Spinal cord (tissue), 10 donors: ENCODE results near the gene RAD51B. TPM values are rescaled to one million over a fixed set of nuclear protein-coding genes. Genes with fewer than 3 reads are reported as not detected.
A peak's percentile ranks its signal among the peaks of the same experiment; 100 is the strongest.

Source experiments
- DNase-seq, 6 donors: peaks; one replicate each; pipeline versions ENCODE4 v3.0.0 to v3.0.0-alpha.2; 2013 to 2015; ENCODE audit warnings: low spot score in 6 of 6, low read depth in 4 of 6
- H3K27ac ChIP-seq: one replicate; pipeline ENCODE4 v1.5.1; 2013; ENCODE audit warnings: low read depth, low read length, control low read depth
- H3K27me3 ChIP-seq: one replicate; pipeline ENCODE4 v1.6.1; 2013; ENCODE audit warnings: low read length; ENCODE audit not compliant: control insufficient read depth, insufficient read depth
- H3K36me3 ChIP-seq: one replicate; pipeline ENCODE4 v1.6.1; 2013; ENCODE audit warnings: low read length; ENCODE audit not compliant: control insufficient read depth, insufficient read depth
- H3K4me1 ChIP-seq: one replicate; pipeline ENCODE4 v1.6.1; 2013; ENCODE audit warnings: low read length; ENCODE audit not compliant: control insufficient read depth, insufficient read depth
- H3K4me3 ChIP-seq: one replicate; pipeline ENCODE4 v1.5.1; 2013; ENCODE audit warnings: low read depth, low read length, control low read depth
- H3K9me3 ChIP-seq: one replicate; pipeline ENCODE4 v1.6.1; 2013; ENCODE audit warnings: low read length; ENCODE audit not compliant: control insufficient read depth, insufficient read depth
- WGBS: methylation state at CpG from one replicate; pipeline ENCODE4 v1.1.5; 2013; ENCODE audit warnings: missing lambda C conversion rate; ENCODE audit not compliant: insufficient coverage; 5-methylcytosine and 5-hydroxymethylcytosine counted together
- polyA plus RNA-seq, 2 donors: library from polyadenylated mRNA; unstranded; fragments of 120-200 nt; gene quantifications; one replicate each; pipeline ENCODE4 v1.2.1, GENCODE V29; 2013; ENCODE audit not compliant: insufficient read length in 2 of 2
- total RNA-seq, 2 donors: library from RNA; depleted of rRNA in 1 of 2; stranded (reverse); fragments of 120-200 nt in 1 of 2; fragments of >200 nt in 1 of 2; gene quantifications; one replicate each; pipeline versions ENCODE4 v1.2.3 to v1.2.4, GENCODE V29; 2013 to 2014
- donor health status: healthy.

Gene RAD51B
- total and polyA plus RNA-seq, 4 donors: 5.7 to 28.9 (median 14.4) TPM

DNA sequence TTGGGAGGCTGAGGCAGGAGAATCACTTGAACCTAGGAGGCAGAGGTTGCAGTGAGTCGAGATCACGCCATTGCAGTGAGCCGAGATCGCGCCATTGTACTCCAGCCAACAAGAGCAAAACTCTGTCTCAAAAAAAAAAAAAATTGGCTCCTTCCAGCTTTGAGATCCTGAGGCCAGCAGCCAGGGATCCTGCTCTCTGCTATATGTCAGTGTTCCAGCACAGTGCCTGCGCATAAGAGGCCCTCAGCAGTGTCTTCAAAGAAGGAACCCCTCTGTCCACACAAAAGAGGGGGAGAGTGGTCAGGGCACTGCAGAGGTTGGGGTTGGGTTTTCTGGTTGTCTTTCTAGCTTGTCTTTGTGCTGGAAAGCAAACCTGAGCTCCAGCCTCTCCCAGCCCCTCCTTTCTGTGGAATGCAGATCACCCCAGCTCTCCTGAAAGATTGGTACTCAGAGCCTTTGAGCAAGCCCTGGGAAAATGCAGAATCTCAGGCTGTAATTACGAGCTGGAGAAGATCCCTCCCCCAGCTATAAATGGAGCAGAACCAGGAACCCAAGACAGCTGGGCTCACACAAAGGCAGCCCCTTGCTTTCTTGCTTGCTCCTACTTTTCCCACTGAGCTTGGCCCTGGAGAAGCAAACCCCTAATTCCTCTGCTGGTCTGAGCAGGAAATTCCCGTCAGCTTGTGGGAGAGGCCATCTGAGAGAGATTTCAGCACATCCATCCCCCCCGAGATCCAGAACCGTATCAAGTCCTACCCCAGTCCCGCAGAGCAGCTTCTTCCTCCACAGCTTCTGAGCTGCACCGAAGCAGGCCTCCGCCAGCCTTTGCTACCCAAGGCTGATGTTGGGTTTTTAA, 767.5 kb downstream of the RAD51B start:
- H3K9me3 ChIP-seq: no peaks in the 10 kb centered on the region
- peaks cover 62% of the 10 kb centered on the region for H3K4me1 ChIP-seq
- no peak overlapping the region for H3K4me3 ChIP-seq
- H3K27me3 ChIP-seq: no peaks in the 10 kb centered on the region
- peak in 1 of 6 donors; percentile 25 for DNase-seq
- peaks cover 2% of the 10 kb centered on the region for H3K36me3 ChIP-seq
- H3K27ac ChIP-seq: peak overlapping the region; percentile 76
- WGBS: 80% methylated on average over 10 of the region's 13 CpGs

GRCh38 chr14:68587931-68588330, 768.4 kb downstream of the RAD51B start:
- no peaks in the 10 kb centered on the region for H3K27me3 ChIP-seq
- H3K4me1 ChIP-seq: peaks cover 65% of the 10 kb centered on the region
- no peak overlapping the region for H3K4me3 ChIP-seq
- H3K27ac ChIP-seq: no peak overlapping the region
- DNase-seq: peak in 1 of 6 donors; percentile 37
- WGBS: 79% methylated on average over 5 of the region's 6 CpGs
- no peaks in the 10 kb centered on the region for H3K9me3 ChIP-seq
- peaks cover 2% of the 10 kb centered on the region for H3K36me3 ChIP-seq

DNA sequence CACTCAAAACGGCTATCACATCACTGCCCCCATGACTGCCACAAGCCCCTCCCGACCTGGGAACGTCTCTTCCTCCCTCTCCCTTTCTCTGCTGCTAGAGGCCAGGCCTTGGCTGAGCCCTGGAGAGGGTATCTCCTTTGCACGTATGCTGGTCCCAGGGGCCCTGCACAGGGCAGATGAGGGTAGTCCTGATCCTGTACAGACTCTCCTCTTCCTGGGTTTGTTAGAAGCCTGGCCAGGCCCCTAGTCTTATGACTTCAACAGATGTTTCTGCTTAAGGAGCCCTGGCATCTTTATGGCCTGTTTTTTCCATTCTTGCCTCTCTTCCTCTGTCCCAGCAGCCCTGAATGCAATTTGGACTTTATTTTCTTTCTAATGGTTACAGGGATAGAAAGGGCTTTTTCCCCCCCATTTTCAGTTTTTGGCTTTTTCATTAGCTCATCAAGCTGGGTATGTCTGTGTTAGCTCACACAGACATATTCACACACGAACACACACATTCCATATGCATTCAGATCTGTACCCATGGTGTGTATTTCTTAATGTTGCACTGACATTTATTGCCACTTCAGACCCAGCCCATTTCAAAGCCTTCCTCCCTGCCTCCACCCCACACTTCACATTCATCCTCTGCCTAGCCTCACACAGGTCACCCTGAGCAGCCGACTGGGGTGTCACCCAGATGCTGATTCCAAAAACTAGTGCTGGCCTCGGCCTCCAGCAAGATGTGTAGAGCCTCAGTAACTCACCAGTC, 770.0 kb downstream of the RAD51B start:
- H3K27me3 ChIP-seq: no peaks in the 10 kb centered on the region
- no peaks in the 10 kb centered on the region for H3K9me3 ChIP-seq
- DNase-seq: peak in 1 of 6 donors; percentile 28
- 44% methylated on average over 7 of the region's 7 CpGs for WGBS
- no peak overlapping the region for H3K4me3 ChIP-seq
- no peaks in the 10 kb centered on the region for H3K36me3 ChIP-seq
- H3K4me1 ChIP-seq: peaks cover 69% of the 10 kb centered on the region
- peak overlapping the region; percentile 75 for H3K27ac ChIP-seq

- Histone ChIP-seq H3K4me1 (peaks cover 64% of the 10 kb centered on the region), H3K27ac (peak overlapping the region; percentile 75), H3K36me3 (no peaks in the 10 kb centered on the region), H3K27me3 (no peaks in the 10 kb centered on the region), H3K9me3 (no peaks in the 10 kb centered on the region), H3K4me3 (no peak overlapping the region)
- DNase-seq: no peak
- 82% methylated on average over 3 of the region's 3 CpGs for WGBS
Measured at GRCh38 chr14:68590201-68590522, 770.6 kb downstream of the RAD51B start.

DNA sequence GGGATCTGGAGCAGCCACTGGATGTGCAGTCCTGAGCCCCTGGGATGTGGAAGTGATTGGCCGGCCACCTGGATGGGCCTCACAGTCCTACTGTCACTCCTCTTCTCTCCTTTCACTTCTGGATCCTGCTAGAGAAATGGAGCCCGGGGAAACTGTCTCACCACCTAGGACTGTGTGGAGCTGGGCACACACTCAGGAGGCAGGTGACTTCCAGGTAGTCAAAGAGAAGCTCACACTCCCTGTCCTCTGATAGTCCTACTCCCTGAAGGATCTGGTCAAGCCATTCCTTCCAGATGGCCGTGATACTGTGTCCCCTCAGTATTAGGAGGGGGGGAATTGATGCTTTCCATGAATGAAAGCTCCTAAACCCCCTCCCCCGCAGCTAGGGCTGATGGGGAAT, 772.2 kb downstream of the RAD51B start:
- Histone ChIP-seq H3K27ac (no peak overlapping the region), H3K9me3 (no peaks in the 10 kb centered on the region), H3K4me3 (no peak overlapping the region), H3K4me1 (peaks cover 49% of the 10 kb centered on the region), H3K27me3 (no peaks in the 10 kb centered on the region), H3K36me3 (no peaks in the 10 kb centered on the region)
- DNase-seq: no peak
- 96% methylated on average over 2 of the region's 4 CpGs for WGBS

GRCh38 chr14:68592948-68593556, 773.5 kb downstream of the RAD51B start:
- peaks cover 36% of the 10 kb centered on the region for H3K4me1 ChIP-seq
- WGBS: 68% methylated on average over 7 of the region's 7 CpGs

GRCh38 chr14:68593806-68594536, 774.4 kb downstream of the RAD51B start:
- Histone ChIP-seq H3K27me3 (no peaks in the 10 kb centered on the region), H3K4me1 (peaks cover 36% of the 10 kb centered on the region), H3K36me3 (no peaks in the 10 kb centered on the region), H3K9me3 (no peaks in the 10 kb centered on the region), H3K27ac (peak overlapping the region; percentile 72), H3K4me3 (no peak overlapping the region)
- DNase-seq: peak in 2 of 6 donors; percentile 76 to 82
- WGBS: 29% methylated on average over 3 of the region's 9 CpGs

More at GRCh38 chr14:68592948-68593556, 773.5 kb downstream of the RAD51B start:
- no peaks in the 10 kb centered on the region for H3K36me3 ChIP-seq
- peak overlapping the region; percentile 72 for H3K27ac ChIP-seq
- no peaks in the 10 kb centered on the region for H3K9me3 ChIP-seq
- H3K4me3 ChIP-seq: no peak overlapping the region
- no peaks in the 10 kb centered on the region for H3K27me3 ChIP-seq
- no peak for DNase-seq

GRCh38 chr14:68594737-68595380, 775.3 kb downstream of the RAD51B start:
- peaks cover 35% of the 10 kb centered on the region for H3K4me1 ChIP-seq
- no peak overlapping the region for H3K4me3 ChIP-seq
- no peaks in the 10 kb centered on the region for H3K36me3 ChIP-seq
- DNase-seq: no peak
- no peaks in the 10 kb centered on the region for H3K27me3 ChIP-seq
- H3K27ac ChIP-seq: peak overlapping the region; percentile 72
- WGBS: 97% methylated on average over 3 of the region's 6 CpGs
- no peaks in the 10 kb centered on the region for H3K9me3 ChIP-seq

GRCh38 chr14:68596211-68596610, 776.6 kb downstream of the RAD51B start:
- Histone ChIP-seq H3K4me3 (no peak overlapping the region), H3K4me1 (peaks cover 37% of the 10 kb centered on the region), H3K36me3 (no peaks in the 10 kb centered on the region), H3K9me3 (no peaks in the 10 kb centered on the region), H3K27ac (no peak overlapping the region), H3K27me3 (no peaks in the 10 kb centered on the region)
- no peak for DNase-seq
- no CpG with 5 or more reads among the region's 7 CpGs for WGBS
